ENCODE data around the gene MYB.

The MYB gene

DNA sequence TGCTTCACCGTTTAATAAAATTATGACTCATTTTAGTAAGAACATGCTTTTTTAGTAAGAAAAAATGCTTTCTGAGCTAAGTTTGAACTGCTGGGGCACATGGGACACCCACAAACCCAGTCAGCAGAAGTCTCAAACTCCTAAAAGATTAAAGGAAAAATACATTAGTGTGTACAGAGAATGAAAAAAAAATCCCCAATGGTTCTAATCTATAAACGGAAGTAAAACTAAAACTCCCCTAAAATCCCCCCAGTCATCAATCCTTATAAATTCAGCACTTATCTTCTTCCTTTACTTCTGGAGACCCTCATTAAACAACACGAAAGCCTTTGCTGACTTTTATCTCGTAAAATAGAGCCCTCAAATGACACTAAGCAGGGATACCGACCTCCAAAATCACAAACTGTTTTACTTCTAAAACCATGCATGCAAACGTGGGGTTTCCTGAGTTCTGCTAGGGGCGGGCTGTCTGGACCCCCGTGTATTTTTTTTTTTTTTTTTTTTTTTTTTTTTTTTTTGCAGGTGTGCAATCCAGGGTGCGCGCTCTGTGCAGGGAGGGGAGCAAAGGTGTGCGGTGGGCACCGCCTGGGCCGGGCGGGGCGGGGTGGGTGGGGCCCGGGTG lies 1.1 kb upstream of the MYB start:
- no peak overlapping the region for H3K27ac ChIP-seq
- H3K4me3 ChIP-seq (ENCODE audit: low read depth in 1 of 2, low read length in 1 of 2): peak overlapping the region; percentile 65 to 72
- H3K27me3 ChIP-seq: no peaks in the 10 kb centered on the region
- TF ChIP-seq, protein P1, sequence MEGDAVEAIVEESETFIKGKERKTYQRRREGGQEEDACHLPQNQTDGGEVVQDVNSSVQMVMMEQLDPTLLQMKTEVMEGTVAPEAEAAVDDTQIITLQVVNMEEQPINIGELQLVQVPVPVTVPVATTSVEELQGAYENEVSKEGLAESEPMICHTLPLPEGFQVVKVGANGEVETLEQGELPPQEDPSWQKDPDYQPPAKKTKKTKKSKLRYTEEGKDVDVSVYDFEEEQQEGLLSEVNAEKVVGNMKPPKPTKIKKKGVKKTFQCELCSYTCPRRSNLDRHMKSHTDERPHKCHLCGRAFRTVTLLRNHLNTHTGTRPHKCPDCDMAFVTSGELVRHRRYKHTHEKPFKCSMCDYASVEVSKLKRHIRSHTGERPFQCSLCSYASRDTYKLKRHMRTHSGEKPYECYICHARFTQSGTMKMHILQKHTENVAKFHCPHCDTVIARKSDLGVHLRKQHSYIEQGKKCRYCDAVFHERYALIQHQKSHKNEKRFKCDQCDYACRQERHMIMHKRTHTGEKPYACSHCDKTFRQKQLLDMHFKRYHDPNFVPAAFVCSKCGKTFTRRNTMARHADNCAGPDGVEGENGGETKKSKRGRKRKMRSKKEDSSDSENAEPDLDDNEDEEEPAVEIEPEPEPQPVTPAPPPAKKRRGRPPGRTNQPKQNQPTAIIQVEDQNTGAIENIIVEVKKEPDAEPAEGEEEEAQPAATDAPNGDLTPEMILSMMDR (IDR thresholded peaks at IDR 0.05): no peak
- peaks cover 31 to 34% of the 10 kb centered on the region in 2 experiments for H3K4me1 ChIP-seq (ENCODE audit: control insufficient read depth in 1 of 2, insufficient read depth in 1 of 2, low read depth in 1 of 2, low read length in 1 of 2)
- no peaks in the 10 kb centered on the region for H3K9me3 ChIP-seq
- no peaks in the 10 kb centered on the region for H3K36me3 ChIP-seq

DNA sequence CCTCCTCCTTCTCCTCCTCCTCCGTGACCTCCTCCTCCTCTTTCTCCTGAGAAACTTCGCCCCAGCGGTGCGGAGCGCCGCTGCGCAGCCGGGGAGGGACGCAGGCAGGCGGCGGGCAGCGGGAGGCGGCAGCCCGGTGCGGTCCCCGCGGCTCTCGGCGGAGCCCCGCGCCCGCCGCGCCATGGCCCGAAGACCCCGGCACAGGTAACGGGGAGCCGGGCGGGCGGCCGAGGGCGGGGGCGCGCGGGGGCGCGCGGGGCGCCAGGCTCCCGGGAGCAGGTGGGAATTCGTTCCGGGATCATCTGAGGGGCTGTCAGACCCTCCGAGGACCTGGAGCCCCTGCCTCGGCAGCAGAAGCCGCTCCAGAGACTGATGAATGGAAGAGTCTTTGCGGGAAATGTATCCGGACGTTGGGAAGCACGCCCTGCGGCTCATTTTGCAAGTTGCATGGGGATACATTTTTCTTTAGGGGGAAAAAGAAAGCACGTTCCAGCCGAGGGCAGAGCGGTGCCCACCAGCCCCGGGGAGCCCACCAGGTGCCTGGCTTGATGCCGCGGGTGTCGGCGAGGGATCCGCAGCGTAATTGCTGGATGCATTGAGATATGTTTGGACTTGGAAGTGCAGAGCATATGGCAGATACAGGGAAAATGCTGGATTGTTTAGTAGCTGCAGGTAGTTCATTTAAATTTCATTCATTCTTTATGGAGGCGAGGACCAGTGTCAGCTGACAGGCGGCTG lies 394 bp downstream of the MYB start:
- H3K4me1 ChIP-seq (ENCODE audit: control insufficient read depth in 1 of 2, insufficient read depth in 1 of 2, low read depth in 1 of 2, low read length in 1 of 2): peaks cover 40 to 42% of the 10 kb centered on the region in 2 experiments
- H3K4me3 ChIP-seq (ENCODE audit: low read depth in 1 of 2, low read length in 1 of 2): peak overlapping the region; percentile 64 to 65
- H3K27me3 ChIP-seq: no peaks in the 10 kb centered on the region
- TF ChIP-seq, protein P1 (IDR thresholded peaks at IDR 0.05): no peak
- H3K36me3 ChIP-seq: no peaks in the 10 kb centered on the region
- no peak overlapping the region for H3K27ac ChIP-seq
- H3K9me3 ChIP-seq: no peaks in the 10 kb centered on the region

DNA sequence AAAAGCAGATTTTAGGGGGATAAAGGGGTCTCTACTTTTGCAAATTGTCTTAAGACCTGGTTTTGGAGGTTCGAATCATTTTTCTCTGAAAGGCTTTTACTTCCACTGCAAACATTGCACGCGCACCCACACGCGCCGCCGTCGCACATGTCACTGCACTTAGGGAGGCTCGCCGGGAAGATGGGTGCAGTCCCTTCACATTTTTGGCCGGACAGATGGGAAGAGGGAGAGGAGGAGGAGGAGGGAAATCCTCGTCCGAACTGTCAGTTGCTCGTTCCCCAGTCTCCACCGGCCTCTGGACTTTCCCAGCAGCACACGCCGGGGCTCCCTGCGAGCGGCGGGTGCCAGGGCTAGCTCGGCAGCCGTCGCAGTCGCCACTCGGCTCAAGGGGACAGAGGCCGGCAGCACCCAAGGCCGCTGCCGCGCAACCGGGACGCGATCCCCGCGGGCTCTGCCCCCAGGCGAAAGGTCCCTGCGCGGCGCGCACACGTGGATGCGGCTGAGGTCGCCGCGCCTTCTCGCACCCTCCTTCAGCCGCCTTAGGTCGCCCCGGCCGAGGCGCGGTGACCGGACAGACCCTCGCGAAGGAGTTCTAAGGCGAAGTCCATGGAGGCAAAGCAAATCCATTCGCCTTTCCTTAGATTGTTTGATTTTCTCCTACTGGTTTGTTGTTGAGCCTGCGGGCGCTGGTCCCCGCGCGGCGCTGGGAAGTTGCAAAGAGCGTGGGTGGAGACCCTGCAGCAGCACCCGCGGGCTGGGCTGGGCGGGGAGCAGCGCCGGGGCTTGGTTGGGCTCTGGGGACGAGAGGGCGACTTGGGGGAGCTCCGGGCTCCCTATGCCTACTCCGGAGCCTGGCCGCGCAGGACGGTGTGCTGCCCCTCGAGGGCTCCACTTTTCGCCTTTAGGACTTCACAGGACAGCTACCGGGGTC lies 1.2 kb downstream of the MYB start:
- Histone ChIP-seq H3K9me3 (no peaks in the 10 kb centered on the region), H3K4me3 (ENCODE audit: low read depth in 1 of 2, low read length in 1 of 2) (peak overlapping the region; percentile 64 to 65), H3K27me3 (no peaks in the 10 kb centered on the region), H3K36me3 (no peaks in the 10 kb centered on the region), H3K27ac (peak overlapping the region; percentile 65), H3K4me1 (ENCODE audit: control insufficient read depth in 1 of 2, insufficient read depth in 1 of 2, low read depth in 1 of 2, low read length in 1 of 2) (peaks cover 37 to 42% of the 10 kb centered on the region in 2 experiments)
- TF ChIP-seq, protein P1 (IDR thresholded peaks at IDR 0.05): no peak

DNA sequence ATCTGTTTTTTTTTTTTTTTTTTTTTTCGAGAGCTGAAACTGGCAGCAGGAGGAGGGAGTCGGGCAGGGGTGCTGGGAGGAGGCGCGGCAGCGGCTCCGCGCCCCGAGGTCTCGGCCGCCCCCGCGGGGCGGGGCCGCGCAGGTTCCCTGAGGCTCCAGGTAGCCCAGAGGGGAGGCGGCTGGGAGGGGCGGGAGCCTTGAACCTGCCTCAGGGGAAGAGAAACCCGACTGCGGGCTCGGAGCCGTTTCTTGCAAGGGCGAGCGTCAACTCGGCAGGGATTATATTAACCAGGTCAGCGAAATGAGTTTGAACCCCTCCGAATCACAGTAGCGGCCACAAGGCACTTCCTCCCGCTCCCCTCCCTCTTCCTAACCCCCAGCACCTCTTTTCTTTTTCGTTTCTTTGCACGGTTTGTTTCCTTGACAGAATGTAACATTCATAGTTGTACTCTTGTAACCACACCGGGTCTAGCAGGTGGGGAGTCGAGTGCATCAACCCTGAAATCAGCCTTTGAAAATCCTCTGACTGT lies 2.0 kb downstream of the MYB start:
- Histone ChIP-seq H3K4me1 (ENCODE audit: control insufficient read depth in 1 of 2, insufficient read depth in 1 of 2, low read depth in 1 of 2, low read length in 1 of 2) (peaks cover 38 to 48% of the 10 kb centered on the region in 2 experiments), H3K27ac (peak overlapping the region; percentile 65), H3K27me3 (no peaks in the 10 kb centered on the region), H3K36me3 (no peaks in the 10 kb centered on the region), H3K9me3 (no peaks in the 10 kb centered on the region), H3K4me3 (ENCODE audit: low read depth in 1 of 2, low read length in 1 of 2) (peak overlapping the region; percentile 64 to 65)
- TF ChIP-seq, protein P1 (IDR thresholded peaks at IDR 0.05): no peak
